Lower leg skin (tissue), 4 donors: Measurements from ENCODE around the gene OR5AR1. TPM values are rescaled to one million over a fixed set of nuclear protein-coding genes. Genes with fewer than 3 reads are reported as not detected.
"Not testable (repeated sequence)": the region's sequence is repeated elsewhere in the genome, so short reads cannot be mapped to it uniquely, and the experiment has no call there.

Experiments
- DNase-seq, 2 donors: peaks; one replicate each; pipeline ENCODE4 v3.0.0-alpha.2; 2019; ENCODE audit warnings: low spot score in 2 of 2
- H3K4me3 ChIP-seq: fragments of 200-600 bp; sonication (generic); 2 replicates; pipeline ENCODE4 v1.5.1; 2017; ENCODE audit warnings: mild to moderate bottlenecking, low read depth; ENCODE audit not compliant: poor library complexity, severe bottlenecking
- CTCF ChIP-seq, 3 donors: fragments of 450-650 bp; IDR thresholded peaks; one replicate each; pipeline ENCODE4 v1.5.1; 2016; ENCODE audit warnings: antibody characterized with exemption in 3 of 3, mild to moderate bottlenecking in 3 of 3, moderate library complexity in 2 of 3
- POLR2A ChIP-seq, 2 donors: fragments of 450-650 bp; IDR thresholded peaks; one replicate each; pipeline ENCODE4 v1.6.1; 2016 to 2017; ENCODE audit warnings: antibody characterized with exemption in 2 of 2, mild to moderate bottlenecking in 1 of 2, moderate library complexity in 1 of 2
- WGBS, 2 donors: methylation state at CpG; one replicate each; pipeline ENCODE4 v1.1.5; 2018; 5-methylcytosine and 5-hydroxymethylcytosine counted together
- intact Hi-C: fragments of 100-400 bp; cut with DNase I; formaldehyde crosslinking; loops from one replicate; pipeline ENCODE4 v1.15.0; 2023; ENCODE audit warnings: low total_unique reads
- total RNA-seq, 4 donors: library from RNA; depleted of rRNA; stranded (reverse); fragments of >200 nt; gene quantifications; one replicate each; pipeline ENCODE4 v1.1.0, GENCODE V29; 2016

OR5AR1 gene
- total RNA-seq, 4 donors from 2014 or later: not detected

GRCh38 chr11:56642339-56642738 is 21.1 kb upstream of the OR5AR1 start, which contains the start of gene OR5AP2:
Gene OR5AP2, minus strand, starts transcription at chr11:56642439. Its CDS starts 0 bp downstream, at chr11:56642439.
- TF ChIP-seq CTCF (IDR thresholded peaks at IDR 0.05) (no peak), POLR2A (IDR thresholded peaks at IDR 0.05) (no peak)
- no peak for DNase-seq
- no peak within 1 kb of the TSS for H3K4me3 ChIP-seq
- intact Hi-C loops: no loop called here
- 81 to 84% methylated on average over 2 of the region's 2 CpGs for WGBS, 2 donors

GRCh38 chr11:56659755-56660154 is 3.7 kb upstream of the OR5AR1 start:
- intact Hi-C loops: no loop called here
- no peak for DNase-seq
- TF ChIP-seq POLR2A (IDR thresholded peaks at IDR 0.05): no peak
- no peak for TF ChIP-seq CTCF (IDR thresholded peaks at IDR 0.05)
- no peak overlapping the region for H3K4me3 ChIP-seq
- WGBS, 2 donors: 11 to 12% methylated on average over 3 of the region's 3 CpGs

GRCh38 chr11:56670984-56671383 is 7.5 kb downstream of the OR5AR1 start:
- no peak for DNase-seq
- TF ChIP-seq CTCF (IDR thresholded peaks at IDR 0.05) (no peak), POLR2A (IDR thresholded peaks at IDR 0.05) (no peak)
- intact Hi-C loops: no loop called here
- no peak overlapping the region for H3K4me3 ChIP-seq
- 49 to 57% methylated on average over 2 of the region's 2 CpGs for WGBS, 2 donors

GRCh38 chr11:56688554-56689100 is 25.1 kb downstream of the OR5AR1 start:
- TF ChIP-seq CTCF (IDR thresholded peaks at IDR 0.05) (no peak), POLR2A (IDR thresholded peaks at IDR 0.05) (no peak)
- WGBS, 2 donors: 83 to 91% methylated on average over 1 of the region's 1 CpG
- intact Hi-C loops: no loop called here
- H3K4me3 ChIP-seq: no peak overlapping the region
- no peak for DNase-seq

- H3K4me3 ChIP-seq, DNase-seq, intact Hi-C loops: not testable (repeated sequence)
- 80 to 90% methylated on average over 3 of the region's 3 CpGs for WGBS, 2 donors
Measured at GRCh38 chr11:56691179-56691578, 27.7 kb downstream of the OR5AR1 start.

- TF ChIP-seq POLR2A (IDR thresholded peaks at IDR 0.05): no peak
- no peak for TF ChIP-seq CTCF (IDR thresholded peaks at IDR 0.05)
- intact Hi-C loops: no loop called here
- DNase-seq: no peak
Measured at GRCh38 chr11:56693428-56693827, 29.9 kb downstream of the OR5AR1 start.

More at GRCh38 chr11:56693428-56693827, 29.9 kb downstream of the OR5AR1 start:
- no peak overlapping the region for H3K4me3 ChIP-seq
- 80 to 85% methylated on average over 2 of the region's 2 CpGs for WGBS, 2 donors
